GM23248 (cell line): ENCODE results near the gene ACADL.

Experiments used
- EZH2 ChIP-seq: fragments of 200-600 bp; sonication (generic); IDR thresholded peaks from 2 replicates; pipeline ENCODE4 v1.6.1; 2018; ENCODE audit warnings: antibody characterized with exemption, mild to moderate bottlenecking; ENCODE audit not compliant: insufficient read depth, poor library complexity, severe bottlenecking
- EZH2phosphoT487 ChIP-seq: fragments of 200-600 bp; sonication (generic); IDR thresholded peaks from 2 replicates; pipeline ENCODE4 v1.6.1; 2018; ENCODE audit warnings: antibody characterized with exemption, moderate library complexity, mild to moderate bottlenecking, low read depth; ENCODE audit not compliant: insufficient read depth

DNA sequence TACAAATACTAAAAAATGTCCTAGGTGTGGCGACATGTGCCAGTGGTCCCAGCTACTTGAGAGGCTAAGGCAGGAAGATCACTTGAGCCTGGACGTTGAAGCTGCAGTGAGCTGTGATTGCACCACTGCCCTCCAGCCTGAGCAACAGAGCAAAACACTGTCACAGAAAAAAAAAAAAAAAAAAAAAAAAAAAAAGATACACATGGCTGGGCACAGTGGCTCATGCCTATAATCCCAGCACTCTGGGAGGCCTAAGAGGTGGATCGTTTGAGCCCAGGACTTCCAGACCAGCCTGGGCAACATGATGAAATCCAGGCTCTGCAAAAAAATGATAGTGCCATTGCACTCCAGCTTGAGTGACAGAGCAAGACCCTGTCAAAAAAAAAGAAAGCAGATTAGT, 67.7 kb downstream of the ACADL start:
- TF ChIP-seq EZH2phosphoT487: no peak
- TF ChIP-seq EZH2: no peak
